ENCODE measurements around the gene WASF3.

- TF ChIP-seq POLR2A (IDR thresholded peaks at IDR 0.05; ENCODE audit: low read depth, low read length) (no peak), TAF1 (IDR thresholded peaks at IDR 0.05; ENCODE audit: low read depth, low read length) (no peak), POLR2AphosphoS5 (IDR thresholded peaks at IDR 0.05; ENCODE audit: low read depth, low read length) (no peak), PAX5 (IDR thresholded peaks at IDR 0.05; ENCODE audit: insufficient read depth, low read length, severe bottlenecking) (no peak)
Measured at GRCh38 chr13:26629260-26629825, 71.9 kb downstream of the WASF3 start.
